SKM-1 (cell line): ENCODE results near the gene ATP11A.

ENCODE experiments used
- DNase-seq: peaks from one replicate; lab custom pipeline; 2025; ENCODE audit not compliant: unreplicated experiment; lab: John Stamatoyannopoulos, UW

The ATP11A gene

DNA sequence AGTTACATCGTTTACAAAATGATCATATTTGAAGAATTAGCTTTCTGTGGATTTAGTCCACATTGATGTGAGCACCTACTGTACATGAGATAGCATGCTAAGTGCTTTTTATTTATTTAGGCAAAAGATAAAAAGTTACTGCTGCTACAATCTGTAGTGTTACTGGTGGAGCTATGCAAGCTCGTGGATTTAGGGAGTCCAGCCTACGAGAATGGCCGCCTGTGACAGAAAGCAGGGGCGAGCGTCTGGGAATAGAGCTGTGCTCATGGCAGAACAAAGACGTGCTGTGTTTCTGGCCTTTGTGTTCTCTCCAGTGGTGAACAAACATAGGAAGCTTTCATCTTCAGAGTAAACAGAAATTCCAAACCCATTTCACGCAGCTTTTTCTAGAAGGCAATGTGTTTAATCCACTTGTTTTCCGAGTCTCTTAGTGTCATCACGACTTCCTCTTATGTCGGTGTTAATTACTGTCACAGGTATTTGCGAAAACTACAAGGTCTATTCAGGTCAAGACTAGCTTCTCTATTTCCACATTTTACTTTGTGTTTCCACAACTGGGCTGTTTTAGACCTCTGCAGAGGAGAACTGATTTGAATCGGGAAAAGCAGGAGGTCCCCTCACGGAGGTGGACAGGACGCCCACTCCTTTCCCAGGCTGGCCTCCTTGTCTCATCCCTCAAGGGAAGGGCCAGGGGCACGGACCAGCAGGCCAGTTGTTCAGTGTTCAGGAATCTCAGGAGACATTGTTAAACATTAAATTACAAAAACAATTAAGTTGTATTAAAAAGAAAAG, 67.3 kb downstream of the ATP11A start:
- peak; percentile 50 for DNase-seq

DNA sequence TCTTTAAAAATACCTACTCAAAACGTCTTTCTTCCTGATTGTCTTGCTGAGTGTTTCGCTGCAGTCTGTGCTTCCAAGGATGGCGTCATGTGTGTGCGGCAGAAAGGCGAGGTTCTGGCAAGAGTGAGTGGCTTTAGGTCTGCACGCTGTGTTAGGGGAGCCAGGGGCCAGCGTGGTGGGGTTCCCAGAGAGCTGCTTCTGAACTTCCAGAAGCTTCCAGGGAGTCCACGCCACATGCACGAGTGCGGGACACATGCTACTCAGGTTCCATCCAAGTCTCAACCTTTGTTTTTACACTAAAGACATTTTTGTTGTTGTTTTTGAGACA, 67.9 kb downstream of the ATP11A start:
- DNase-seq: no peak

DNA sequence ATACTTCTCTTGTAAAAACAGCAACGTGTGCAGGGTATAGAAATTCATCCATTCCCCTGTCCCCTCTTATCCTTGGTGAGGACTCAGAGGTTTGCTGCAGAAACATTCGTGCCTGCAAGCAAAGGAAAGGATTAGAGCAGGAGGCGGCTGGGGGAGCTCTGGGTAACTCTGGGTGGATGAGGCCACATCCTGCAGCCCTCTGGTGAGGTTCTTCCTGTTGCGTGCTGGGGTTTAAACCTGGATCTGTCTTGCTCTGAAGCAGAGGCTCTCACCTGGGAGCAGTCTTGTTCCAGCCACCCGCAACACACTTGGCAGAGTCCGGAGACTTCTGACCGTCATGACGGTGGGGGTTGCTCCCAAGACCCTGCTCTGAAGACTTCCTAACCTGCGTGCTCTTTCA, 69.2 kb downstream of the ATP11A start:
- DNase-seq: no peak

DNA sequence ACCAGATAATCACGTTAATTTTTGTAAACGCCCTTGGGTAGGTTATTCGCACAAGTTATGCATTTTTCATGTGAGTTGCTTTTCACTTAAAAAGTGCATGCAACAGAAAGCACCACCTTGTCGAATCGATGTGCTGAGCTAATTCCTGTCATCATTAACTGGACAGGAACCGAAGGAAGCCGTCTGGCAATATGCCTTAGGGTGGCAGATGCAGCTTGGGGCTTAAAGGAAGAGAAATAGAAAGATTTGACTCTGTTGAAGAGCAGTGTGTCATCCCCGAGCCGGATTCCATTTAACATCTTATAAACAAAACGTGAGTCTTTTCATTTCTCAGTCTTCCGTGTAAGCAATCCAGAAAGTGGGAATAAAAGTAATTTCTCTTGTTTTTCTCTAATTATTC, 70.0 kb downstream of the ATP11A start:
- no peak for DNase-seq

DNA sequence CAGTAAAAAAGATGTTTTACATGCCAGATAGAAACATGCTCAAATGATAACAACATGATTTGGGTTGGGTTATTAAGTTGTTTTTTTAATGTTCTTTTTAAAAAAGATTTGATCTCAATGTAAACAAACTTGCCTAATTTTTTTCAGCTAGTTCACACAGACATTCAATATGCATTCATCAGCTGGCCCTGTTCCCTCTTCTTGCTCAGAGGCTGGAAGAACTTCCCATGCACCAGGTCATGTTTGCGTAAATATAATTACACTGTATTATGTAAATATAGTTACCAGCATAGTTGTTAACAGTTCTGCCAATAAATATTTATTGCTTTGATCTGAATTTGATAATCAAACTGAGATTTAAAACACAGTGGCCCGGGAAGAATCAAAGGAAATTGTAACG, 70.6 kb downstream of the ATP11A start:
- no peak for DNase-seq

DNA sequence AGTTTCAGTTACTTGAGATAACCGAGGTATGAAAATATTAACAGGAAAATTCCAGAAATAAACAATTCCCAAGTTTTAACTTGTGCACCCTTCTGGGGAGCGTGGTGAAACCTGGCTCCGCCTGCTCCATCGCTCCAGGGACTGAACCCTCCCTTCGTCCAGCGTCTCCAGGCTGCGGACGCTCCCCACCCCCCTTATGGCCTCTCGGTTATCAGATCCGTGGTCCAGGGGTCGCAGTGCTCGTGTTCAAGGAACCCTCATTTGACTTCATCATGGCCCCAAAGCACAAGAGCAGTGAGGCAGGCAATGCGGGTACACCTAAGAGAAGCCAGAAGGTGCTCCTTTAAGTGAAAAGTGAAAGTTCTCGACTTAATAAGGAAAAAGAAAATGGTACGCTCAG, 71.1 kb downstream of the ATP11A start:
- no peak for DNase-seq

DNA sequence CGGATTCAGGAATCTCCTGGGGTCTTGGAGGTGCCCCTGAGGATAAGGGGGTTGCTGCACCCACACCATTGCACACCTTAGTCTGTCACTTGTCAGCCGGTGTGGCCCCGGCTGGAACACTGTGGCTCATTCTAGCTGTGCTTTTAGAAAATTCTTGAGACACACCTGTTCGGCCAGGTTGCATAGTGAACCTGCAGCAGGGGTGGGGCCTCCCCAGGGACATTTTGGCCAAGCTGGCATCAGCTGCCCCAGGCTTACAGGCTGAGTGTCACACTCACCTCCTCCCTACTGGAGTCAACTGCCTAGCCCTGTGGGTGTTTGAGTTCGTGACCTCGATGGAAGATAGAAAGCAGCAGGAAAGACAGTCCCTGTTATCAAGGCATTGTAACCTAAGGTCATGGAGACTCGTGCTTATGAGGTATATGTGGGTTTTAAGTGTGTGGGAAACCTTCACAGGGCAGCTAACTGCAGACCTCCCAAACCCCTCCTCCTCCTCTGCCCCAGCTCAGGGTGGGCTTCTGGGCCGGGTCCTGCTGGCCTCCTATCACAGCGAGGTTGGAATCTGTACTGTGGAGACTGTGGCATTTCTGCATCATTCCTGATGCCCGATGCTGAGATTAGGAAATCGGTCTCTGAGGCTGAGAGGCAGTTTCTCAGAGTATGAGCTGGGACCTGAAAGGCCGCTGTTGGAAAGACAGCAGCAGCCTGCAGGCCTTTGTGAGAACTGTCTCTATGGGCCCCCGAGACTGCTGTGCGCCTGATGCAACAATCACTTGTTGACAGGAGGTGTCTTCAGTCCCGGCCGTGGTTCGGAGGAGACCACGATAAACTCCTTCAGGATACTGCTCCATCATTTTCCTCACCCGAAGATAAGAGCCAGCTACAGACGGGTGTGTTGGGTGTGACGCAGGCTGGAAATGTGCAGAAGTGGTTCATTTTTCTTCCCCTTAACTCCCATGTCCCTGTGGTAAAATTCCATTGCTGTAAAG, 72.2 kb downstream of the ATP11A start:
- no peak for DNase-seq

DNA sequence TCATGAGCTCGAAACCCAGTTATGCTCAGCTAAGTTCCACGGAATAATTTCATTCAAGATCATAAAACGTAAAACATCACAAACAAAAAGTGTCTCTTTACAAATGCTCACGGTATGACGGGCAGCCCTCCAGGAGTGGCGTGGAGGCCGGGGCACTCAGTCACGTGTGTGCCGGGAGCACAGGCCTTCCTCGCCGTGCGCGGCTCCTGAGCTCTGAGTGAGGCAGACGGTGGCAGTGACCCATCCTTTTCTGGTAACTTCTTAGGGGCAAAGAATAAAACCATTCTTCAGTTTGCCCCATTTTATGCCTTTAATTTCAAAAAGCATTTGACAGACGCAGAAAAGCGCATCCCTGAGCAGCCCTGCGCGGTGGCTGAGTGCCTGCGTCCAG, 72.8 kb downstream of the ATP11A start:
- DNase-seq: no peak

DNA sequence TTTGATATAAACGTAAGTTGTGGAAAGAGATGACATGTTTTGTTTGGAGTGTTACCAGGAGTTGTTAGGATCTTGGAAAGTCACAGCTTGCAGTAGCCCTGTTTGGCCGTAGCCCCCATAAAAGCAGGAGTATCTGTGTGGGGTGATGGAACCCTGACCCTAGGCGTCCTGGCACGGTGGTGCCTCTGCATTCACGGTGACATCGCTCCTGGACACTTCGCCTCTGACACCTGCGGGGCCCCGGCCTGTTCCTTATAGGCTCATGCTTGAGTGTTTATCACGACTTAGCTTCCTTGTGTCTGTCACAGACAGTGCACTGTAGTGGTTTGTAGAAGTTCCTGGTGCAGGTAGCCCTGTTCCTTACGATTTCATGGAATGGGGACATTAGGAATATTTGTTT, 74.2 kb downstream of the ATP11A start:
- DNase-seq: no peak

DNA sequence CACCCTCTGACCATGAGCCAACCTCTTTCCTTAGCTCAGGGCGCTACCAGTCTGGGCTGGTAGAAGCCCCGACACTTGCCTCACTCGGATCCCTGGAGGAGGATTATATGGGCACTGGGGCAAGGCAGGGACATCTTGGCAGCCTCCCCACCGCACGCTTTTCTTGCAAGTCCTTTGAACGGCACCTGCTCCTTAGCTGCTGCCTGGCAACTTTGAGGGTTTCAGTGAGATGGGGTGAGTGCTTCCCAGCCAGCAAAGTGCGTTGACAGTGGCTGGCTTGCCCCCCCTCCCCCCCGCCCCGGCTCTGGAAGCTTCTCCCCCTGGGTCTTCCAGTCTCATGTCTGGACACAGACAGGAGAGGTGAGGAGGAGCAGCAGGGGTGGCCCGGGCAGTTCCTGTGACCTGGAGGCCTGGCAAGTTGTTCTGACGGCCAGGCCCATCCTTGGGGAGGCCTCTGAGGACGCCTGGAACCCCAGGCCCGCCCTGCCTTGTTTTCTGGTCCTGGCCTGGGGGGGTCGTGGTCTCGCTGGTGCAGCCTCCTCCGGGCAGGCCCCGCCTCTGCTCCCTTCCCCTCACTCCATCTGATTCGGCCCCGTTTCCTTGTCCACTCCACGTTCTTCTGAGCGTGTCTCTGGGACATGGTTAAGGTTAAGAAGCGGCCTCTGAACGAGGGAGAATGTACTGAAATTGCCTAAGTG, 75.2 kb downstream of the ATP11A start:
- no peak for DNase-seq

DNA sequence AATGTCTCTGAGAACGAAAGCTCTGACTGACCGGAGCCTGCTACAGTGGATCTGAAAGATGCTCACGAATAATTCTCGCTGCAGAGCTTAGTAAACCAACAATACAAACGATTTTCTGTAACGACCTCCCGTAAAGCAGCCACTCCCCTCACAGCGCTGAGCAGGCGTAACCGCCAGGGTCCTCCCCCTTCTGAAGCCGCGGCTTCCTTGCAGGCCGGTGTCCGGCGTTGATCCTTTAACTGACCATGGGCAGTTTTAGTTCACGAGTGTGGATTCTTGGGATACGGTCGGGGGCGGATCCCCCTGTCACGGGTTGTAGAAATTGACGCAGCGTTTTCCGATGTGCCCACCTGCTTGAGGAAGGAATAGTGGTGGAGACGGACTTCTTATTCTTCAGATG, 75.9 kb downstream of the ATP11A start:
- DNase-seq: no peak

DNA sequence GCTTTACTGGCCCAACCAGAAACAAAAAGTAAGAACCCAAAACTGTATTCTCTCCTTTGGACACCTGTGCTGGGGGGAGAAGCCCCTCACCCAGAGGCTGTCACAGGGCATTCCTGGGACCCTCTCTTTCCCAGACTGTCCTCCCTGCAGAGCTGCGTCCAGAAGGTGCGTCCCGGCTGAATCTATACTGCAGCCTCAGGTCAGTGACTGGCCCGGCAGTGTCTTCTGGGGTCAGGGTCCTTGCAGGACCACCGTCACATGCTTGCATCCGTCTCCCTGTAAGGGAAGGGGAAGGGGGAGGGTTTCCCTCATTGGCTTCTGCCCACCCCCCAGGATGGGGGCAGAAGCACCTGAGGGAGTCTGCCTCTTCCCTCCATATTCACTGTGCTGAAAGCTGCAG, 76.5 kb downstream of the ATP11A start:
- DNase-seq: no peak

DNA sequence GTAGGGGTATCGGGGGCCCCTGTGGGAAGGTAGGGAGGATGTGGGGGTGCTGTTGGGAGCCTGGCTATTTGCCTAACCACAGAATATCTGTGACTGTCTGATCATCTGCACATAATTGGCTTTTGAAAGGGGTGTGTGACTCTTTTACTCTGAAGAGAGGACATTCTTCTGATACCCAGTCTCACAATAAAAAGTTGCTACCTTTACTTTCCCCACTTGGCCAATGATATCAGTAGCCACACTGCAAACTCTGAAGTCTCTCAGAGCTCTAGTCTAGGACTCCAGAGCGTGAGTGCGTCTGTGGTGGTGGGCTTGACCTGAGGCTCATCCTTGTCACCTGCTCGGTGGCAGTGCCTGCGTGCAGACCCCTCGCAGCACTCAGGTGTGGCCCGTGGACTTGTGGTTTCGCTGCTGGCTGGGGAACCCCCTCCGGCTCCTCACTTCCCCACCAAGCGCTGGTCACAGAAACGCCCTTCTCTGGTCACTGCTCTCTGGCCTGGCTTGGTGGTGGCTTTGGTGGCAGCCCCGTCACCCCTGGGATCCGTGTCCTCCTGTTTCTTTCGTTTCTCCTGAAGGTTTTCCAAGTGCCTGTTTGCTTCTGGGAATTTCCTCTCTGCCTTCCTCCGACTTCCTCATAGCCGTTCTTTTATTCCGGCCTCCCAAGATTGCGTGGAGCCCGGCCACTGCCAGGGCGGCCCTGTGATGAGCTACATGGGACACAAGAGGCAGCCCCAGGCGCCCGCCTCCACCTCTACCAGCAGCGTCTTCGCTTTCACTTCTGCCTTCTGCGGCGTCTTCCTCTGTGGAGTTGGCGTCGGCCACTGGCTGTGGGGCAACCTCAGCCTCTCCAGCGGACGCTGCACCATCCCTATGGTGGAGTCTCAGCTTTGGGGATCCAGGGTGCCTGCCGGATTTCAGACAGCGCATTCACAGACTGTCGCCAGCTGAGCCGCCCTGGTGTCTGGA, 78.0 kb downstream of the ATP11A start:
- DNase-seq: no peak

DNA sequence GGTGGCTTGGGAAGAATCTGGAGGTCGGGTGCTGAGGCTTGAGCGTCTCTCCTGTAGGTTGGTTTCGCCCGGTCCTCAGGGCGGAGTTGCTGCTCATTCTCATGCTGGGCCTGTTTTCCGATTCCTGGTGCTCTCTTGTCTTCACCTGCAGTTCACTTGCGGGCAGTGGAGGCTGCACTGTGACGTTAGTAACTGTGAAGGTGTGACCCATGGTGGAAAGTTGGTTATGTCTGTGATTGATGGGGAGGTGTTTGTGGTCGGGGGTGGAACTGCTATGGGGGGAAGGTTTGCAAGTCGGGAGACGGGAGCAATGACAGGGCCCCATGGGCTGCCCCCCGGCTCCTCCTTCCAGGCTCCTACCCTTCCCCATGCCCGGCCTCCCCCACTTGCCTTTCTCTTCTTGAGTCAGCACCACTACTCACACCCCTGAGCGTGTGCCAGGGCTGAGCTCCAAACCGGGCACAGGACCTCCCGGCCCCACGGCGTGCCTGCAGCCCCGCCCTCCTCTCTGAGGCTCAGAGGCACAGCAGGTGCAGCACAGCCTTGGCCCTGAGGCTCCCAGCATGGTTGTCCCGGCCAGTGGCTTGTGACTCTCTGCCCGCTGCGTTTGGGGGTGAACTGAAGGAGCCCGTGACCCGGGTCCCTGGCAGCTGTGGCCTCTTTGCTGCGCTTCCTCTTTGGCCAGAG, 79.1 kb downstream of the ATP11A start:
- DNase-seq: no peak

DNA sequence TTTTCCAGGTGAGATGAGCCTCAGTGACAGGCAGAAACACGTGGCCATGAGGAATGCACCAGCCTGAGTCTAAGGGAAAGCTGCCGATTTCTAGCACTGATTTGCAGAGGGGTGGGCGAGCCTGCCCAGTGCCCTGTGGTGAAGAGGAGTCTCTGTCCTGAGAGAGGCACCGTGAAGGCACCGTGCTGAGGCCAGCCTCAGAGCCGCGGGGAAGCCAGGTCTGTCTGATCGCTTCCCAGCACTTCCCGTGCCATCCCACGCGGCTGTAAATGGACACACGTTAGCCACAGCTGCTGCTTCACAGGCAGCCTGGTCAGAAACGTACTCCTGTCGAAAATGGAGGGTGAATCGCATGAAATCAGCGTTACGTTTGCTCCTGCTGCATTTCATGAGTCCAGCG, 79.8 kb downstream of the ATP11A start:
- no peak for DNase-seq

DNA sequence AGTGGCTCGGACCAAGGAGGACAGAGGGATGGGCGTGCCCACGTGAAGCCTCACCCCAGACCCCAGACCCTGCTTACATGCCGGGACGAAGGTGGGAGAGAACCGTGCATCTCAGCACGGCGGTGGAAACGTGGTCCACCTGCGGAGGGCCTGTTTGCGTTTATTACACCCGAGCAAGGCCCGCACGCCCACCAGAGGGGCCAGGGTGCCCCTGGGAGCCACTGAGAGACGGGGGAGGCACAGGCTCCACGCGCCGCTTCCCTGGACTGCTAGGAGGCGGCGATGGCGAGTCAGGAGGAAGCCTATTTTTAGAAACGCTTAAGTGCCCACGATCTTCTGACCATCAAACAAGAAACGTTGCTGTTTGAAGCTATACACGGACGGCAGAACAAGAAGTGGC, 80.7 kb downstream of the ATP11A start:
- DNase-seq: no peak

DNA sequence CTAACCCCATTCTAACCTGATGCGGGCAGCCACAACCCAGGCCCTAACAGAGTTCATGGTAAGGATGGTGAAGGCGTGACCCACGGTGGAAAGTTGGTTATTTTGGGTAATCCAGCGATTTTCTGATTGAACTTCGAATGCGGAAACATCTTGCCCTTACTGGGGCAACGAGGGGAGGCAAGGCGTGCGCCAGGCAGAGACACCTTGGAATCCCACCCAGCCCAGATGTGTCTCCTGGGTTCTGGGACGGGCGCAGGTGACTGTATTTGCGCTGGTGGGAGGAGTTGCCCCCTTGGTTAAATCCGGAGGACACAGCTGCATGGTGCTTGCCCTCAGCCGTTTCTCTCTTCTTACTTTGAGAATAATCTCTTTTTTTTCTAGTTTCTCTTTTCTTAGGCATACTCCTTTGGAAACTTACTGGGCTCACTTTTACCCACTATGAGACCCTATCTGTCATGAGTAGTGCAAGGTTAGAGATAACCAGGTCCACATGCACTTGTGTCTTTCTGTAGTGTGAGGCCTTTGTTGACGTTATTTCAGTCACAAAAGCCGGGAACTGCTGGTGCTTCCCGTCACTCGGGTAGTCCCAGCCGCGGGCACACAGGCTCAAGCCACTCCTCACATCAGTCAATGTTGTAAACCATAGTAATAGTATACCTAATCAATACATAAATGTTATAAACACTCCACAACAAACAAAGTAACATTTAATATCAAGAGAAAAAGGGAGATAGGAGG, 81.5 kb downstream of the ATP11A start:
- DNase-seq: no peak

DNA sequence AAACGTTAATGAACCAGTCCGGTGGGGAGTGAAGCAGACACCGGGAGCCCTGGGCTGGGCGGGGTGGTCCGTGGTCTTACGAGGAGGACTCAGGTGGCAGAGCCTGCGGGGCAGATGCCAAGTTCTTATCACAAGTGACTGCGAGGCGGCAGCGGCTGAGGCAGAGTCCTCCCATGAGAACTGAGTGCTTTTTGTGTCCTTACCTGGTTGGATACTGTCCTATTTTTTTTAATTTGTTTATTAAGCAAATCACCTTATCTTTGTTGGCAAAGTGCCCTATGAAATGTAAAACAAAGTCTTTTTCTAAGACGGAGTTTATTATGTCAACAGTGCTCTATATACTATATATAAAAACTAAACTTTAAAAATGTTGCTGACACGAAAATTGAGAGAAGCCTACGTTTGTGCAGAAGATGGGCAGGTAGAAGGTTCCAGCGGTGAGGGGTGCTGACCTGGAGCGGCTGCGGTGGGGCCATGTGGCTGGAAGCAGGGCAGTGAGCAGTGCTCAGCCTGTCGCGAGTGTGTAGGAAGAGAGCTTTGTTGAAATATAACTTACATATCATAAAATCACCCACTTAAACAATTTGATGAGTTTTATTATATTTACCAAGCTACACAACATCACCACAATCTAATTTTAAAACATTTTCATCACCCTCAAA, 82.2 kb downstream of the ATP11A start:
- no peak for DNase-seq

DNA sequence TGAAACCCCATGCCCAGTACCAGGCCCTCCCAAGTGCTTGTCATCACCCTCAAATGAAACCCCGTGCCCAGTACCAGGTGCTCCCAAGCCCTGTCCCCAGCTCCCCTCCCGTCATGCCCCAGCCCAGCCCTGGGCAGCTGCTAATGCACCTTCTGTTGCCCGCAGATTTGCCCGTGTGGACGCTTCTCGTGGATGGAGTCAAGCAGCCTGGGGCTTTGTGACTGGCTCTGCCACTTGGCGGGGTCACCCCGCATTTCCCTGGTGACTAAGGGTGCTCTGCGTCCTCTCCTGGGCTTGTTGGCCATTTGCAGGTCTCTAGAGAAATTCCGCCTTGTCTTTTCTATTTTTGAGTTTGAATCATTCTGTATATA, 82.7 kb downstream of the ATP11A start:
- no peak for DNase-seq
